HG03575 (cell line): ENCODE measurements around the gene CLMP.
"Not testable (repeated sequence)": the region's sequence is repeated elsewhere in the genome, so short reads cannot be mapped to it uniquely, and the experiment has no call there.

ENCODE experiments used
- ATAC-seq: cut with Tn5 transposase; IDR thresholded peaks from one replicate; pipeline ENCODE4 v1.9.1; 2021; ENCODE audit not compliant: unreplicated experiment, insufficient number of reproducible peaks, low FRiP score; ENCODE audit errors: extremely low read depth

Gene CLMP

DNA sequence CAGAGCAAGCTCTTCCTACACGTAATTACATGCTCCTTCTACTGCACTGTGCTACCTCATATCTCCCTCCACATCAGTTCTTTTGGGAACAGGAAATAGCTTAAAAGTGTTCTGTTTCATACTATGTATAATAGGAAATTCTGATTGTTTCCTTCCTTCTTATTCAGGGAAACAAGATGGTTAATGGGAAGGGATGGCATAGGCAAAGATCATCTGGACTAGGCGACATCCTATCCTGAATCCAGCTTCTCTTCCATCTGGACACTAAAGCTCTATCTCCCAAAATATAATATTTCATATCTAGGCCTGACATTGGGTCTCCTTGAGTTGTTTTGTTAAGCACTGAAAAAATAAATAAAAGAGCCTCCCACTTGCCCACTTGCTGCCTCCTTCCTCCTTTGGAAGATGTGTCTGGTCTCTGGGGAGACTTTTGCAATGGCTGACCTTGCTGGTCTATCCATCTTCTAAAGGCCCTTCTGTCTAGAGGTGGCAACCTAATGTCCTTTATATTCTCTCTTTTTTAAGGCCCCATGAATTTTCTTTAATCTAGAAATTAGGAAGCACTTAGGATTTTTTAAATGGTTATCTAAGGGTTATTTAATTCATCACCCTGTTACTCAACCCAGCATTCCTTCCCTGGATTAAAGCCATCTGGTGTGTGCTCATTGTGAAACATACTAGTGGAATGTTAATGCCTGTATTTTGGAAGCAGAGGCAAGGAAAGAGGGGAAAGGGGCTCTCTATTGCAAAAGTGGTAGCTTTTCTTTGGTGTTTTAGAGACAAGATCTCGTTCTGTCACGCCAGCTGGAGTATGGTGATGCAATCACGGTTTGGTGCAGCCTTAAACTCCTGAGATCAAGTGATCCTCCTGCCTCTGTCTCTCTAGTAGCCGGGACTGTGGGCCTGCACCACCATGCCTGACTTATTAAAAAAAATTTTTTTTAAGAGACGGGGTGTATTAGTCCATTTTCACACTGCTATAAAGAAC, 20.6 kb downstream of the CLMP start:
- ATAC-seq: no peak

DNA sequence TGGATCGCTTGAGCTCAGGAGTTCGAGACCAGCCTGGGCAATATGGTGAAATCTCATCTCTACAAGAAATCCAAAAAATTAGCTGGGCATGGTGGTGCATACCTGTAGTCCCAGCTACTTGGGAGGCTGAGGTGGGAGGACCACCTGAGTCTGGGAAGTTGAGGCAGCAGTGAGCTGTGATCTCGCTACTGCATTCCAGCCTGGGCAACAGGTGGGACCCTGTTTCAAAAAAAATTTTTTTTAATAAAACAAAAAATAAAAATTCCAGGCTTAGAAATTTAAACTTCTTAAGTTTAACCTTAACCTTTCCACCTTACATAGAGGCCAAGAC, 21.2 kb downstream of the CLMP start:
- no peak for ATAC-seq

GRCh38 chr11:123173040-123173855, 21.8 kb downstream of the CLMP start:
- no peak for ATAC-seq

DNA sequence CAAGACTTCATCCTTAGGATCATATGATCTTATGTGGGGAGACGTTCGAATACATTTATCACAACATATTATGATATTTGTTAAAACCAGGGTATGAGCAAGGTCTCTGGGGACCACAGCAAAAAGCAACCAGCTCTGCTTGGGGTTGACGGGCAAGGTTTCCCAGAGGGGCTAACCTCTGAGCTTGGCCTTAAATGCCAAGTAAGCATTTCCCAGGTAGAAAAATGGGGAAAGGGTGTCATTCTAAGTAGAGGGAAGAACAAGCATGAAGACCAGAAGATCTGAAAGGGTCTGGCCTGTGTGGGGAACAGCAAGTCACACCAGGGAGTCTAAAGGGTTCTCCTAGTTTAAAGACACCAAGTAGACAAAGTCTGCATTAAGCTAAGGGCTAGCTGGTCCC, 24.1 kb downstream of the CLMP start:
- no peak for ATAC-seq

DNA sequence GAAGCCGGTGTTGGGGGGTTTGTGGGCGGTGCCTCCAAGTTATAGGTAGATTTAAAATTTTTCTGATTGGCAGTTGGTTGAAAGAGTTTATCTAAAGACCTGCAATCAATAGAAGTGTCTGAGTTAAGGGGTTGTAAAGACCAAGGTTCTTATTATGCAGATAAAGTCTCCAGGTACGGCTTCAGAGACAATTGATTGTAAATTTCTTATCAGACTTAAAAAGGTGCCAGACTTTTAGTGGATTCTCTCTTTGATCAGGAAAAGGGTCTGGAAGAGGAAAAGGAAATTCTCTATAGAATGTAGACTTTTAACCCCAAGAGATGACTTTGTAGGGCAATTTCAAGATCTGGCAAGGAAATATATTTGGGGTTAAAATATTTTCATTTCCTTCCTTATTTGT, 25.2 kb downstream of the CLMP start:
- ATAC-seq: no peak

- no peak for ATAC-seq
These were observed 26.0 kb downstream of the CLMP start for GRCh38 chr11:123168955-123169484.

GRCh38 chr11:123168241-123168640, 26.8 kb downstream of the CLMP start:
- no peak for ATAC-seq

DNA sequence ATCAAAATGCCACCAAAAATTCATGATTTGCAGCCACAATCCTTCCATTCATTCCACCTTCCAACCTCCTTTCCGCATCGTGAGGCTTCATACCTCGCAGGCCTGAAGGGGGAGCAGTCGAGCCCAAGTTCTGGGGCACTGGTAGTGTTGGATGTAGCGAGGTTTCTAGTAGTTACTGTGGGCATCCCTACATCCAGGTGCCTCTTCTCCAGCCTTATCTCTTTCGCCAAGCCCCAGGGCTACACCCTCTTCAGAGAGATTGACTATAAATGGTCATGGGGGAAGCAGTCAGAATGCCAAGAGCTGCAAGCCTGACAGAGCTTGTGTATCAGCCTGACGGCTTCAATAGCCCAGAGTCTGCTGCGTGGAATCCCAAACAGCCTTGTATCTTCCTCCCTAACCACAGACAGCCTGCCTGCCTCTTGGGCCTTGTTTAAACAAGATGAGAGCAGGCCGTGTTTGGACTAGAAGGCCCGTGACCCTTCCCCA, 28.9 kb downstream of the CLMP start:
- ATAC-seq: no peak

- no peak for ATAC-seq
These were observed 30.2 kb downstream of the CLMP start for GRCh38 chr11:123164732-123165450.

GRCh38 chr11:123163621-123164020, 31.4 kb downstream of the CLMP start:
- ATAC-seq: no peak

- no peak for ATAC-seq
These were observed 33.5 kb downstream of the CLMP start for GRCh38 chr11:123161376-123162030.

DNA sequence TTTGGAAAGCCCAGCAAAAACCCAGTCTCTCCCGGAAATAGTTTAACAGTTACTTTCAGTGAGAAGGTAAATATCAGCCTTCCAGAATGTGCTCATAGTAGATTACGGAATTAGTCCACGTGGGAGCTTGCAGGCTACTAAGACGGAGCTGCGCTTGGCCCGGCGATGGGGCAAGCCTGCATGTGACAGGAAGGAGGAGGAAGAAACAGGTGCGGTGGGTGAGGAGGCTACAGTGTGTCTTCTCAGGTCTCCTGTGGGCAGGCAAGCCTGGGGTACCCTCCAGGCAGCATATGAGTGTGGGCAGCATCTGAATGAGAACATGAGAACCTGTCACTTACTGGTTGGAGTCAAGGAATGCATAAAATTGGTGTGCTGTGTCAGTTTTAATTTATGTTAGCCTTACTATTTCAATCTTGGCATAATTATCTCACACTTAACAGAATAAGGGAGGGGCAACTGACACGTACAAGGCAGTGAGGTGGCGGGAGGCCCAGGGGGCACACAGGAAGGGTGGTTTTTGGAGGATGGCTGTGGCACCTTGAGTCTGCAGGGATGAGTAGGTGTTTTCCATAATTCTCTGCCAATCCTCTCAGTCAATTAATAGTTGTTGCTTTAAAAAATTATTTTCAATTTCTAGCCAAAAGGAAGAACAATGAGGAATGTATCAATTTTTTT, 35.7 kb downstream of the CLMP start:
- ATAC-seq: no peak

DNA sequence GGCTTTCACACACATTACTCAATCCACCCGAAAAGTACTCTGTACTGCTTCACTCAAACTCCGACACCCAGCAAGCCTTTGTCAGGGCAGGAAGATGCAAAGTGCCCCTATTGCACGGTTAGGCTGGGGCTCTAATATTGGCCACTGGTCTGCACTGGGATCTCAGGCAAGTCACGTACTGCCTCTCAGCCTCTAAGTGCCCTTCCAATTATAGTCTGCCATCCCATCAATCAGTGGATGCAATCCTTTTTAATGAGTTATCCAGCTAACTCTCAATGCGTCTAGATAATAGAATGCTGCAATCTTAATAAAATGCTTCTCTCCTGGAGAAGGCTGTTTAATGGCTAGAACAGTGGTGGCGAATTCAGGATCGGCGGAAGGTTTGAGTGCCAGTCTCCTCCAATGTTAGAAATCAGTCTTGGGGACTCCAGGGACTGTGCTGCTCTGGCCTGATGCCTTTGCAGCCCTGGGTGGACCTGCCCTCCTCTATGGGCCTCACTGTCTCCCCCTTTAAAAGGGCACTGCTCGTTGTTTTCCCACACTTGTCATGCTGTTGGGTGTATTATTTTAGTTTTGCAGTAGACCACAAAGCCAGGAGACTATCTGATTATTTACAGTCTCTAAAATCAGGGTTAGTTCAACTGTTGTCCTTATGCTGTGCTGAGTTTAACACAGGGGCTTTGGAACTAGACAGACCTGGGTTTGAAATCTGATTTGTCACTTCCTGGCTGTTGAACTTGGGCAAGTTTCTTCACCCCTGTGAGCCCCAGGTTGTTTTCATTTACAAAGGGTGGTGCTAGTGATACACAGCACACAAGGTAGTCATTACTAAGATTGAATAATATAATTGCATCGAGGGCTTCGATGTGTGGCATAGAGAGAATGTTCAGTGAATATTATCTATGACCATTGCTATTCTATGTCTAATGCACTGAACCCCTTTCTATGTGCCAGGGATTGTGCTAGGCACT, 36.7 kb downstream of the CLMP start:
- no peak for ATAC-seq

DNA sequence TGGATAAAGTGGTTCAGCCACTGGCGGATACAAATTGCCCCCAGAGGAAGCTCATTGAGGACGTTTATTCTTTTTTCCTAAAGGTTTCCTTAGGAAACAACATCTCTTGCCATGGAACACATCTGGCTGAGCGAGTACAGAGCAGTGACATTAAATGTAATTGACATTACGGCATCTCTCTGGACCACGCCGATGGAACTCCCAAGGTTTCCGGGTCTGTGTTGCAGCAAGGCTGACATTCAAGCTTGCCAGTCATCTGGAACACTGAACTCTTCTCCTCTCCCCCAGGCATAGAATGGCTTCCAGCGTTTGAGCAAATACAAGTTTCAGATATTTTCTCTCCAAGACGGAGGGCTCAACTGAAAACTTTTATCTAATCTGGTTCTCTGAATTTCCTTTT, 42.1 kb downstream of the CLMP start:
- no peak for ATAC-seq

DNA sequence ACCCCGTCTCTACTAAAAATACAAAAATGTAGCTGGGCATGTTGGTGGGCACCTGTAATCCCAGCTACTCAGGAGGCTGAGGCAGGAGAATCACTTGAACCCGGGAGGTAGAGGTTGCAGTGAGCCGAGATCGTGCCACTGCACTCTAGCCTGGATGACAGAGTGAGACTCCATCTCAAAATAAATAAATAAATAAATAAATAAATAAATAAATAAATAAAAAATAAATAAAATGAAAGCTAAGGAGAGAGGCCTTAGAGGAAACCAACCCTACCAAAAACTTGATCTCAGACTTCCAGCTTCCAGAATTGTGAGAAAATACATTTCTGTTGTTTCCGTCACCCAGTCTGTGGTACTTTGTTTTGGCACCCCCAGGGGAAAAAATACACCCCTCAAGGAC, 42.7 kb downstream of the CLMP start:
- ATAC-seq: not testable (repeated sequence)

DNA sequence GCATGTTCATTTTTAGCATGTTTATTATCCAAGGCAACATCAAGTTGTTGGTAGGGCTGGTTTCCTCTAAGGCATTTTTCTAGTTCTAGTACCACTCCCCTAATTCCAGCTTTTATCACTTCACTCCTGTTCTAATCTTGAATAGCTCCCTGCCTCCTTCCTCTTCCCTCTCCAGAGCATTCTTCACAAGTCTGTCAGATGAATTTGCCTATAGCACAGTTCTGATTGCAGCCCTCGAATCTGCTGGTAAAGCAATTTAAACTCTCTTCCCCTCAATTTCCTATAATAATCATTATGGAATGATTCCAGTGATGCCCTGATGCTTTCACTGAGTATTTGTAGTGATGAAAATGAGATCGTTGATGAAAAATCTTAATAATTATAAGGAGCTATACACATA, 43.3 kb downstream of the CLMP start:
- no peak for ATAC-seq

GRCh38 chr11:123151366-123151765, 43.7 kb downstream of the CLMP start:
- no peak for ATAC-seq
